ENCODE measurements around the gene PPM1N.

The PPM1N gene

GRCh38 chr19:45547965-45548609 lies 49.8 kb downstream of the PPM1N start:
- no peak for DNase-seq (ENCODE audit: low spot score in 2 of 2)
- Mint-ChIP-seq H3K27me3 (no peaks in the 10 kb centered on the region), H3K4me3 (no peak overlapping the region), H3K36me3 (ENCODE audit: insufficient read depth) (peaks cover 2% of the 10 kb centered on the region), H3K27ac (ENCODE audit: low read depth) (no peak overlapping the region), H3K9me3 (no peaks in the 10 kb centered on the region), H3K4me1 (no peaks in the 10 kb centered on the region)
- no peak for ATAC-seq (replicated peaks; ENCODE audit: extremely low read depth, poor library complexity, severe bottlenecking)
